T-helper 2 cell (primary cell): ENCODE results near the gene EFNA2.

Experiments used
- DNase-seq, 5 experiments: peaks; one replicate each; pipeline versions ENCODE4 v3.0.0 to v3.0.0-alpha.2; 2012 to 2022

EFNA2 gene

GRCh38 chr19:1249298-1249989 lies 36.2 kb upstream of the EFNA2 start:
- DNase-seq = peak; percentile 90 to 98 (median 92)

- no peak for DNase-seq
Measured at GRCh38 chr19:1249990-1250436, 35.7 kb upstream of the EFNA2 start.

- DNase-seq = peak in 3 of 5 experiments; percentile 59 to 86 (median 69)
Measured at GRCh38 chr19:1250437-1251260, 35.0 kb upstream of the EFNA2 start.

GRCh38 chr19:1251330-1252220 lies 34.1 kb upstream of the EFNA2 start:
- peak in 3 of 5 experiments; percentile 57 to 84 (median 60) for DNase-seq

- DNase-seq = peak in 3 of 5 experiments; percentile 52 to 87 (median 73)
Measured at GRCh38 chr19:1252221-1252820, 33.4 kb upstream of the EFNA2 start.

GRCh38 chr19:1252821-1253513 lies 32.7 kb upstream of the EFNA2 start:
- peak in 3 of 5 experiments; percentile 70 to 88 (median 87) for DNase-seq

GRCh38 chr19:1253514-1254080 lies 32.1 kb upstream of the EFNA2 start:
- DNase-seq = no peak

GRCh38 chr19:1254081-1254527 lies 31.6 kb upstream of the EFNA2 start:
- no peak for DNase-seq

GRCh38 chr19:1254530-1255185 lies 31.0 kb upstream of the EFNA2 start:
- DNase-seq = no peak

- DNase-seq = no peak
Measured at GRCh38 chr19:1255186-1256161, 30.2 kb upstream of the EFNA2 start.

GRCh38 chr19:1256646-1257474 lies 28.8 kb upstream of the EFNA2 start:
- no peak for DNase-seq

GRCh38 chr19:1257475-1258162 lies 28.1 kb upstream of the EFNA2 start:
- no peak for DNase-seq

- no peak for DNase-seq
Measured at GRCh38 chr19:1258163-1258492, 27.5 kb upstream of the EFNA2 start.

GRCh38 chr19:1258707-1259205 lies 26.9 kb upstream of the EFNA2 start:
- DNase-seq = peak in 1 of 5 experiments; percentile 49

GRCh38 chr19:1259206-1259875 lies 26.3 kb upstream of the EFNA2 start:
- DNase-seq = peak in 3 of 5 experiments; percentile 61 to 88 (median 77)

GRCh38 chr19:1259876-1260748 lies 25.6 kb upstream of the EFNA2 start:
- peak in 3 of 5 experiments; percentile 40 to 60 (median 55) for DNase-seq
